Stimulated activated CD4-positive, alpha-beta T cell treated with anti-CD3 and anti-CD28 coated beads, Interleukin-12 subunit alpha, Interleukin-12 subunit beta, amount 100 ng/mL, for 48 hours (primary cell): Measurements from ENCODE around the gene COL5A3.
"Not testable (repeated sequence)": the region's sequence is repeated elsewhere in the genome, so short reads cannot be mapped to it uniquely, and the experiment has no call there.

ENCODE experiments used
- DNase-seq, 3 donors: peaks; one replicate each; pipeline ENCODE4 v3.0.0-alpha.2; 2020; ENCODE audit warnings: low read depth in 2 of 3, low spot score in 1 of 3

The COL5A3 gene

GRCh38 chr19:10010247-10010691 is at the start of gene COL5A3:
Gene COL5A3 (minus strand): TSS chr19:10010504. CDS start chr19:10010385, 119 bp downstream.
- no peak for DNase-seq

GRCh38 chr19:10052602-10053360 is 42.5 kb upstream of the COL5A3 start:
- no peak for DNase-seq

- DNase-seq: no peak
Observed at GRCh38 chr19:10049626-10050025, 39.3 kb upstream of the COL5A3 start.

- DNase-seq: no peak
Observed at GRCh38 chr19:10045371-10045770, 35.1 kb upstream of the COL5A3 start.

- DNase-seq: no peak
Observed at GRCh38 chr19:10044390-10044789, 34.1 kb upstream of the COL5A3 start.

- no peak for DNase-seq
Observed at GRCh38 chr19:10043286-10043927, 33.1 kb upstream of the COL5A3 start.

- no peak for DNase-seq
Observed at GRCh38 chr19:10037809-10038208, 27.5 kb upstream of the COL5A3 start.

GRCh38 chr19:10037367-10037766 is 27.1 kb upstream of the COL5A3 start:
- no peak for DNase-seq

- no peak for DNase-seq
Observed at GRCh38 chr19:10036601-10037071, 26.3 kb upstream of the COL5A3 start.

GRCh38 chr19:10033614-10034013 is 23.3 kb upstream of the COL5A3 start:
- no peak for DNase-seq

- peak; percentile 62 to 86 (median 80) for DNase-seq
Observed at GRCh38 chr19:10027158-10027997, 17.1 kb upstream of the COL5A3 start.

GRCh38 chr19:10026744-10027143 is 16.4 kb upstream of the COL5A3 start:
- DNase-seq: no peak

GRCh38 chr19:10023096-10023495 is 12.8 kb upstream of the COL5A3 start:
- not testable (repeated sequence) for DNase-seq

- no peak for DNase-seq
Observed at GRCh38 chr19:10021863-10022262, 11.6 kb upstream of the COL5A3 start.

GRCh38 chr19:10021446-10021845 is 11.1 kb upstream of the COL5A3 start:
- DNase-seq: no peak

GRCh38 chr19:10020851-10021250 is 10.5 kb upstream of the COL5A3 start:
- no peak for DNase-seq

GRCh38 chr19:10019246-10019645 is 8.9 kb upstream of the COL5A3 start:
- DNase-seq: no peak

GRCh38 chr19:10018786-10019185 is 8.5 kb upstream of the COL5A3 start:
- no peak for DNase-seq

GRCh38 chr19:10018263-10018662 is 8.0 kb upstream of the COL5A3 start:
- no peak for DNase-seq

- DNase-seq: no peak
Observed at GRCh38 chr19:10013834-10014618, 3.7 kb upstream of the COL5A3 start.

- DNase-seq: no peak
Observed at GRCh38 chr19:10013316-10013715, 3.0 kb upstream of the COL5A3 start, which contains the start of gene RDH8. Gene RDH8 (plus strand): TSS chr19:10013483. CDS start chr19:10013498, 15 bp downstream.
